DOHH2 (cell line): ENCODE measurements around the gene CHN2.

ENCODE experiments used
- H3F3A ChIP-seq: fragments of 200-600 bp; sonication (generic), shearing (Covaris generic); 2 replicates; pipeline ENCODE4 v1.6.0; 2016; ENCODE audit warnings: antibody characterized with exemption, mild to moderate bottlenecking; ENCODE audit not compliant: control insufficient read depth, insufficient read depth
- H3K27ac ChIP-seq: fragments of 200-600 bp; sonication (generic); 2 replicates; pipeline ENCODE4 v1.5.1; 2014; ENCODE audit warnings: low read depth, mild to moderate bottlenecking, low read length, moderate library complexity
- H3K27me3 ChIP-seq: fragments of 200-600 bp; sonication (generic); 2 replicates; pipeline ENCODE4 v1.6.1; 2014; ENCODE audit warnings: mild to moderate bottlenecking, low read length, mixed read lengths; ENCODE audit not compliant: control insufficient read depth
- H3K36me3 ChIP-seq: fragments of 200-600 bp; sonication (generic); 2 replicates; pipeline ENCODE4 v1.6.1; 2014; ENCODE audit warnings: mild to moderate bottlenecking, low read length, moderate library complexity, mixed read lengths; ENCODE audit not compliant: control insufficient read depth
- H3K4me1 ChIP-seq: fragments of 200-600 bp; sonication (generic); 2 replicates; pipeline ENCODE4 v1.6.1; 2014; ENCODE audit warnings: mild to moderate bottlenecking, low read length, mixed read lengths; ENCODE audit not compliant: control insufficient read depth
- H3K4me2 ChIP-seq: fragments of 200-600 bp; sonication (generic); 2 replicates; pipeline ENCODE4 v1.6.0; 2014; ENCODE audit warnings: mild to moderate bottlenecking, low read length, moderate library complexity
- H3K4me3 ChIP-seq: fragments of 200-600 bp; sonication (generic); 2 replicates; pipeline ENCODE4 v1.5.1; 2014; ENCODE audit warnings: mild to moderate bottlenecking, low read length, mixed read lengths
- H3K79me2 ChIP-seq: fragments of 200-600 bp; sonication (generic); 2 replicates; pipeline ENCODE4 v1.6.1; 2014; ENCODE audit warnings: mild to moderate bottlenecking, low read length, mixed read lengths; ENCODE audit not compliant: control insufficient read depth
- H3K9me2 ChIP-seq: fragments of 200-600 bp; sonication (generic); replicated peaks from 2 replicates; pipeline ENCODE4 v1.6.1; 2014; ENCODE audit warnings: mild to moderate bottlenecking, low read length, mixed read lengths; ENCODE audit not compliant: control insufficient read depth
- H3K9me3 ChIP-seq: fragments of 200-600 bp; sonication (generic); 2 replicates; pipeline ENCODE4 v1.6.1; 2014; ENCODE audit warnings: antibody characterized with exemption, low read length, mixed read lengths; ENCODE audit not compliant: control insufficient read depth, insufficient read depth
- H4K20me1 ChIP-seq: fragments of 200-600 bp; sonication (generic); 2 replicates; pipeline ENCODE4 v1.6.0; 2014; ENCODE audit warnings: low read depth, mild to moderate bottlenecking, antibody characterized with exemption, low read length, moderate library complexity; ENCODE audit not compliant: control insufficient read depth, insufficient read depth
- CTCF ChIP-seq: fragments of 200-600 bp; sonication (generic); IDR thresholded peaks from one replicate; pipeline ENCODE4 v1.5.1; 2014; ENCODE audit warnings: antibody characterized with exemption, mild to moderate bottlenecking, low read depth, low read length; ENCODE audit not compliant: poor library complexity, severe bottlenecking
- EZH2phosphoT487 ChIP-seq: fragments of 200-600 bp; sonication (generic); IDR thresholded peaks from 2 replicates; pipeline ENCODE4 v1.6.1; 2017; ENCODE audit warnings: borderline replicate concordance, mild to moderate bottlenecking, antibody characterized with exemption, low read length, moderate library complexity, mixed read lengths

CHN2 gene

DNA sequence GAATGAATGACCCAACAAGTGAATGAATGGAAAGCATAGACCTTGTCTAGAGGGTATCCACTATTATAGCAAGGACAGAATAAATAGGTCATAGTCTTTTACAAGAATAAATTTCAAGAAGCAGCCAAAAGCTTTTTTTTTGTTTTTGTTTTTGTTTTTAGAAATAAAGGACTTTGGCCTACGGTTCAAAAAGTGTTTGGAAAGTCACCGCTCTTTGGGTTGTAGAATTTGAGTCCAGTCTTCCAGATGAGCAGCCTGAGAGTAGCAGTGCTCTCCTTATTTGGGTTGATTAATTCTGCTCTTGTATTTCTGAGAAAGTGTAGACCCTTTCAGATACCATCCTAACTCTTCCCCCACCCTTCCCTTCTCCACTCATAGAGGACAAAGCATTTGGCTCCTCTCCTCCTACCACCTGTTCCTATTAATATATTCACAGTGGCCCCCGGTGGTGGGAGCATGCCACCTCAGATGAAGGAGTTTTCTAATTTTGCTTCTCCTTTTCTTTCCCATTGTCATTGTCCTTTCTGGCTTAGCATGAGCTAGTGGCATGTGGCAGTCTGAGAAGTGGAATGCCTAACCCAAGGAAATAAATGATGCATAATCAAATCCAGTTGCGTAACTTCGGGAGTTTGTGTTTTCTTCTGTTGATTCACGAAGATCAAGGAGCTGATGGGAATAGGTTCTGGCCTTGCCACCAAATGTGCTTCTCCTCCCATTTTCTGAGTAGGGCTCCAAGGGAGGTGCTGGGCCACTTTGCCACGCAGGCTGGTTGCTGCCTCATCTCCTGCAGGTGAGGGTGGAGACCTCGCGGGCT, 114.7 kb downstream of the CHN2 start:
- Histone ChIP-seq H3K27me3 (no peaks in the 10 kb centered on the region), H3K27ac (no peak overlapping the region)

DNA sequence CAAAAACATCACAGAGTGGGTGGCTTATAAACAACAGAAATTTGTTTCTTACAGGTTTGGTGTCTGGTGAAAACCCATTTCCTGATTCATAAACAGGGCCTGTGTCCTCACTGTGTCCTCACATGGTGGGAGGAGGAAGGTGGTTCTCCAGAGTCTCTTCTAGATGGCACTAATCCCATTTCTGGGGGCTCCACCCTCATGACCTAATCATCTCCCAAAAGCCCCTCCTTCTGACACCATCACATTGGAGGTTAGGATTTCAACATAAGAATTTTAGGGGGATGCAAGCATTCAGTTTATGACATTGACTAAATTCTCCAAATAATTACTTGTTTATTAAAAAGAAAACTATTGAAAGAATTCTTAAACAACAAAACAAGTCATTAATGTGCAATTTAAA, 116.0 kb downstream of the CHN2 start:
- Histone ChIP-seq H3K9me2 (no peaks in the 10 kb centered on the region), H3K4me1 (no peaks in the 10 kb centered on the region), H3K27ac (no peak overlapping the region), H3K27me3 (no peaks in the 10 kb centered on the region), H3K4me3 (no peak overlapping the region), H3K36me3 (no peaks in the 10 kb centered on the region), H3K79me2 (no peaks in the 10 kb centered on the region), H3K4me2 (no peak overlapping the region), H3F3A (no peaks in the 10 kb centered on the region), H4K20me1 (no peaks in the 10 kb centered on the region), H3K9me3 (no peaks in the 10 kb centered on the region)
- TF ChIP-seq EZH2phosphoT487 (no peak), CTCF (no peak)

More for the DNA sequence above, 114.7 kb downstream of the CHN2 start:
- Histone ChIP-seq H3K9me3 (no peaks in the 10 kb centered on the region), H3K4me1 (no peaks in the 10 kb centered on the region), H3K79me2 (no peaks in the 10 kb centered on the region), H3K9me2 (no peaks in the 10 kb centered on the region), H3F3A (no peaks in the 10 kb centered on the region), H3K4me3 (no peak overlapping the region), H3K4me2 (no peak overlapping the region), H3K36me3 (no peaks in the 10 kb centered on the region), H4K20me1 (no peaks in the 10 kb centered on the region)
- TF ChIP-seq EZH2phosphoT487 (no peak), CTCF (no peak)

DNA sequence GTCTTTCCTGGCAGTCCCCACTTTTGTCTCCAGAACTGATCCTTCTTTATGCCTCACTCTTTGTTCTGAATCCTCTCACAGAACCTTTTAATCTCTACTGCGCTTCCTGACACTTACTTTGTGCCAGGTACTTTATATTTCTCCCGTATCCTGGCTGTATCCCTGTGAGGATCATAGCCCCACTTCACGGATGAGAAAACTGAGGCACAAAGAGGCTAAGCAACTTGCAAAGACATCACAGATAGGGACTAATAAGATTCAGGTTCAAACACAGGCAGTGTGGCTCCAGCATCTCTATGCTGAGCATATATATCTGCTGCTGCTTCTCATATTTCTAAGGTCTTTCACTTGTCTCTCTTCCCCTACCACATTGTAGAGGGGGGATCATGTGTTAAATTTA, 116.7 kb downstream of the CHN2 start:
- Histone ChIP-seq H3K36me3 (no peaks in the 10 kb centered on the region), H3K9me3 (no peaks in the 10 kb centered on the region), H3K27me3 (no peaks in the 10 kb centered on the region), H3F3A (no peaks in the 10 kb centered on the region), H3K9me2 (no peaks in the 10 kb centered on the region), H3K4me1 (no peaks in the 10 kb centered on the region), H3K27ac (no peak overlapping the region), H3K4me2 (no peak overlapping the region), H3K79me2 (no peaks in the 10 kb centered on the region), H4K20me1 (no peaks in the 10 kb centered on the region), H3K4me3 (no peak overlapping the region)
- no peak for TF ChIP-seq EZH2phosphoT487

DNA sequence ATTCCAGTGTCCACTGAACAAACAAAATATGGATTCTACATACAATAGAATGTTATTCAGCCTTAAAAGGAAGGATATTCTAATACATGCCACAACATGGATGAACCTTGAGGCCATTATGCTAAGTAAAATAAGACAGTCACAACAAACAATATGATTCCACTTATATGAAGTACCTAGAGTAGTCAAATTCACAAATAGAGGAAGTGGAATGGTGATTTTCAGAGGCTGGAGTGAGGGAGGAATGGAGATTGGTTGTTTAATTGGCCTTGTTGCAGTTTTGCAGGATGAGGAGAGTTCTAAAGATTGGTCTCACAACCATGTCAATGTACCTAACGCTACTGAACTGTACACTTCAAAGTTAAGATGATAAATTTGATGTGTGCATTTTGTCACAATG, 119.6 kb downstream of the CHN2 start:
- Histone ChIP-seq H3K36me3 (no peaks in the 10 kb centered on the region), H3K4me2 (no peak overlapping the region), H3K27me3 (no peaks in the 10 kb centered on the region), H4K20me1 (no peaks in the 10 kb centered on the region), H3K9me2 (no peaks in the 10 kb centered on the region), H3K4me3 (no peak overlapping the region), H3K9me3 (no peaks in the 10 kb centered on the region), H3K27ac (no peak overlapping the region), H3K4me1 (no peaks in the 10 kb centered on the region), H3K79me2 (no peaks in the 10 kb centered on the region), H3F3A (no peaks in the 10 kb centered on the region)
- TF ChIP-seq EZH2phosphoT487, result no peak
- no peak for TF ChIP-seq CTCF
